Ovary (tissue), 9 donors: ENCODE data around the gene PPP6R3. TPM values are rescaled to one million over a fixed set of nuclear protein-coding genes. Genes with fewer than 3 reads are reported as not detected.

Source experiments
- DNase-seq, 5 donors: peaks; one replicate each; pipeline ENCODE4 v3.0.0-alpha.2; 2019 to 2020
- H3K27ac ChIP-seq, 2 donors: fragments of 200-600 bp; one replicate each; pipeline versions ENCODE4 v1.5.1 to v1.8.0; 2019 to 2022
- H3K27me3 ChIP-seq: fragments of 200-600 bp; one replicate; pipeline ENCODE4 v1.8.0; 2022
- H3K36me3 ChIP-seq: fragments of 200-600 bp; sonication (generic); one replicate; pipeline ENCODE4 v1.5.1; 2019
- H3K4me1 ChIP-seq: one replicate; pipeline ENCODE4 v1.8.1; 2013; ENCODE audit warnings: mild to moderate bottlenecking, moderate library complexity; ENCODE audit not compliant: insufficient read depth
- H3K4me3 ChIP-seq: fragments of 200-600 bp; sonication (generic); one replicate; pipeline ENCODE4 v1.5.1; 2017
- H3K9me3 ChIP-seq, 2 donors: fragments of 200-600 bp in 1 of 2; sonication (generic) in 1 of 2; one replicate each; pipeline versions ENCODE4 v1.5.1 to v1.8.1; 2013 to 2019; ENCODE audit warnings: mild to moderate bottlenecking in 1 of 2, moderate library complexity in 1 of 2
- EP300 ChIP-seq: sonication (generic); formaldehyde crosslinking; IDR thresholded peaks from one replicate; pipeline ENCODE4 v1.6.1; 2017; ENCODE audit warnings: antibody characterized with exemption
- POLR2A ChIP-seq: fragments of 450-650 bp; IDR thresholded peaks from one replicate; pipeline ENCODE4 v1.6.1; 2017; ENCODE audit warnings: antibody characterized with exemption, mild to moderate bottlenecking, moderate library complexity
- WGBS, 3 donors: extraction: QIAGEN DNeasy Blood & Tissue Kit in 1 of 3; methylation state at CpG; one replicate each; pipeline versions ENCODE4 v1.1.5 to v1.1.7; 2013 to 2017; 5-methylcytosine and 5-hydroxymethylcytosine counted together
- intact Hi-C, 4 donors: fragments of 100-400 bp; cut with DNase I; formaldehyde crosslinking; loops; one replicate each; pipeline versions ENCODE4 v1.11.0 to v1.15.1; 2022 to 2023
- polyA plus RNA-seq, 2 donors: library from polyadenylated mRNA; stranded (reverse); fragments of 200-250 nt in 1 of 2; fragments of 350-450 nt in 1 of 2; fragmentation: Illumina TruSeq in 1 of 2; extraction: RNeasy Lipid Tissue Mini Kit (QIAGEN cat#74804) in 1 of 2; gene quantifications; one replicate each; pipeline ENCODE4 v1.2.3, GENCODE V29; 2013 to 2014
- total RNA-seq, 7 donors: library from RNA; depleted of rRNA in 2 of 7; stranded (reverse); fragments of >200 nt in 2 of 7; fragmentation: NEBNext Ultra II Directional in 3 of 7; extraction: Animal tissue kit (Norgen Biotek cat#: 25700) in 3 of 7; gene quantifications; one replicate each; pipeline versions ENCODE4 v1.1.0 to v1.2.4, GENCODE V29; 2016 to 2023
- TF ChIP-seq, protein P1 (sequence below), 3 donors: fragments of 450-650 bp in 2 of 3; fragments of 200-600 bp in 1 of 3; IDR thresholded peaks; one replicate each; pipeline versions ENCODE4 v1.5.1 to v1.8.0; 2016 to 2022; ENCODE audit warnings: antibody characterized with exemption in 3 of 3, mild to moderate bottlenecking in 1 of 3
- donor health status: DM: no; HTN: no; CAD: no; lungs with moderate emphysema.
- donor health status: DM: no; HTN: no; CAD: no.
- donor health status: Bipolar disorder and iron deficiency.
- donor health status: DM: yes; HTN: yes; CAD: no.
- donor health status: DM: no; HTN: no; CAD: no.
- donor health status: DM: yes; HTN: yes; CAD: no.

Gene PPP6R3
- total and polyA plus RNA-seq, 9 donors = 36.4 to 122 (median 103) TPM

DNA sequence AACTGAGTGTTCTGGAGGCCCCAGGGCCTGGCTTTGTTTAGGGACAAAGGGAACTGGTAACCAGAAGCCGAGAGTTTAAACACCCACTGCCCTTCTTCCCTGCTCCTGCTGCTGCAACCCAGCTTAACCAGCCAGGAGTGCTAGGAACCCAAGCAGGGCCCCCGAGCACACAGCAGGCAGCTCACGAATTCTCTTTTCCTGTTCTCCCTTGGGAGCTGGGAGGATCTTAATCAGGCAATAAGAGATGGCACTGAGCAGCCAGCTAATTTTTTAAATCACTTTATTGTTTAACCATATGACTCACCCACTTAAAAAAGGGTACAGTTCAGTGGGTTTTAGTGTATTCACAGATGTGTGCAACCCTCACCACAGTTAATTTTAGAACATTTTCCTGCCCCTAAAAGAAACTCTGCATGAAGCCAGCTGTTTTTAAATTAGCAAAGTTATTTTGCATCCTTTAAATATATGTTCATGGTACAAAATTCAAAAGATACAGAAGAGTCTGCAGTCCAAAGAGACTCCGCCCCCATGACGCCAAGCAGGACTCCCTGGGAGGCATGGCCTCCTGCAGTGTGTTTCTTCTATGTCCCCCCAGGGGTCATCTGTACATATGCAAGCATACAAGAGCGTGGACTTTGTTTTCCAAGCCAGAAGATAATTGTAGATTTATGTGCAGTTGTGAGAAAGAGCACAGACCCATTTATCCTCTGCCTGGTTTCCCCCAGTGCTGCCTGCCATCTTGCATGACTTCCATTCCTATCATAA is 18.9 kb upstream of the PPP6R3 start:
- no peak overlapping the region for H3K4me3 ChIP-seq
- peak overlapping the region in 1 of 2 donors; percentile 95 for H3K27ac ChIP-seq
- no peaks in the 10 kb centered on the region for H3K36me3 ChIP-seq
- intact Hi-C loops = loop anchor here (10.0 kb wide), 4 partner anchors 47 to 227 kb away; partner anchors contain the start of genes KMT5B (in 1 of the 4) and LRP5 (in 1 of the 4)
- no peak for DNase-seq
- no peaks in the 10 kb centered on the region for H3K27me3 ChIP-seq
- WGBS, 3 donors = 68 to 73% (median 70%) methylated on average over 6 of the region's 6 CpGs
- TF ChIP-seq, protein P1, sequence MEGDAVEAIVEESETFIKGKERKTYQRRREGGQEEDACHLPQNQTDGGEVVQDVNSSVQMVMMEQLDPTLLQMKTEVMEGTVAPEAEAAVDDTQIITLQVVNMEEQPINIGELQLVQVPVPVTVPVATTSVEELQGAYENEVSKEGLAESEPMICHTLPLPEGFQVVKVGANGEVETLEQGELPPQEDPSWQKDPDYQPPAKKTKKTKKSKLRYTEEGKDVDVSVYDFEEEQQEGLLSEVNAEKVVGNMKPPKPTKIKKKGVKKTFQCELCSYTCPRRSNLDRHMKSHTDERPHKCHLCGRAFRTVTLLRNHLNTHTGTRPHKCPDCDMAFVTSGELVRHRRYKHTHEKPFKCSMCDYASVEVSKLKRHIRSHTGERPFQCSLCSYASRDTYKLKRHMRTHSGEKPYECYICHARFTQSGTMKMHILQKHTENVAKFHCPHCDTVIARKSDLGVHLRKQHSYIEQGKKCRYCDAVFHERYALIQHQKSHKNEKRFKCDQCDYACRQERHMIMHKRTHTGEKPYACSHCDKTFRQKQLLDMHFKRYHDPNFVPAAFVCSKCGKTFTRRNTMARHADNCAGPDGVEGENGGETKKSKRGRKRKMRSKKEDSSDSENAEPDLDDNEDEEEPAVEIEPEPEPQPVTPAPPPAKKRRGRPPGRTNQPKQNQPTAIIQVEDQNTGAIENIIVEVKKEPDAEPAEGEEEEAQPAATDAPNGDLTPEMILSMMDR (IDR thresholded peaks at IDR 0.05) = no peak
- no peak for TF ChIP-seq EP300
- TF ChIP-seq POLR2A = no peak
- peaks cover 10% of the 10 kb centered on the region for H3K4me1 ChIP-seq
- H3K9me3 ChIP-seq = no peaks in the 10 kb centered on the region

DNA sequence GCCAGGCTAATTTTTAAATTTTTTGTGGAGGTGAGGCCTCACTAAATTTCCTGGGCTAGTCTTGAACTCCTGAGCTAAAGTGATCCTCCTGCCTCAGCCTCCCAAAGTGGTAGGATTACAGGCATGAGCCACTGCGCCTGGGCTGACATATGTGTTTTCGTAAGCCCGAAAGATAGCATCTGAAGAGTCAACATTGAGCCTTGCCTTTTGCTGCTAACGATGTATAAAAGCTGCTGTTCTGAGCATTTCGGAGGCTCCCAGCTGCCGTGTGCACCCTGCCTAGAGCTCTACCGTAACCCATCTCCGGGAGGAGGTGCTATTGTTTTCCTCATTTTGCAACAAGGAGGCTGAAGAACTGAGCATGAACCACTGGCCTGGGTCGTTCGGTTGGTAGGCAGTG is 18.1 kb upstream of the PPP6R3 start:
- no peaks in the 10 kb centered on the region for H3K27me3 ChIP-seq
- no peak overlapping the region for H3K4me3 ChIP-seq
- H3K36me3 ChIP-seq = no peaks in the 10 kb centered on the region
- 89 to 90% (median 89%) methylated on average over 10 of the region's 10 CpGs for WGBS, 3 donors
- DNase-seq = no peak
- intact Hi-C loops = loop anchor here (10.0 kb wide), 4 partner anchors 48 to 228 kb away; partner anchors contain the start of genes KMT5B (in 1 of the 4) and LRP5 (in 1 of the 4)
- no peaks in the 10 kb centered on the region for H3K9me3 ChIP-seq
- H3K27ac ChIP-seq = no peak overlapping the region
- TF ChIP-seq EP300 (no peak), POLR2A (no peak)
- TF ChIP-seq, protein P1 (IDR thresholded peaks at IDR 0.05) = no peak
- H3K4me1 ChIP-seq = peaks cover 10% of the 10 kb centered on the region

DNA sequence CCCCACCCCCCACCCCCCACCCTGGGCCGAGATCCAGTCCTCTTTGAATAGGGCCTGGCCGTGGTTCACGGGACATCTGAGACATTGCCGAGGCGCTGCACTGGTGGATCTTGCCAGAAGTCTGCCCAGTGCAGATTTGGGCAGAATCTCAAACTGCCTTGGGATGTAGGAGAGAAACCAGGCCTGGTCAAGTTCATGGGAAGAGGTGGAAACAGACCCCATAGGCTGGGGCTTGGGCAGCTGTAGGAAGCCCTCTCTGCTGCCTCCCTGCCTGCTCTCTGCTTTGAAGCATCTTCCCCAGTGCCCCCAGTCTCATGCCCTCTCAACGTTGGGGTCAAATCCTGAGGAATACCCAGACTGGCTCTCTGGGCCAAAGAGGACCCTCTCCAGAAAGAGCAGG is 16.0 kb upstream of the PPP6R3 start:
- H3K27me3 ChIP-seq = no peaks in the 10 kb centered on the region

DNA sequence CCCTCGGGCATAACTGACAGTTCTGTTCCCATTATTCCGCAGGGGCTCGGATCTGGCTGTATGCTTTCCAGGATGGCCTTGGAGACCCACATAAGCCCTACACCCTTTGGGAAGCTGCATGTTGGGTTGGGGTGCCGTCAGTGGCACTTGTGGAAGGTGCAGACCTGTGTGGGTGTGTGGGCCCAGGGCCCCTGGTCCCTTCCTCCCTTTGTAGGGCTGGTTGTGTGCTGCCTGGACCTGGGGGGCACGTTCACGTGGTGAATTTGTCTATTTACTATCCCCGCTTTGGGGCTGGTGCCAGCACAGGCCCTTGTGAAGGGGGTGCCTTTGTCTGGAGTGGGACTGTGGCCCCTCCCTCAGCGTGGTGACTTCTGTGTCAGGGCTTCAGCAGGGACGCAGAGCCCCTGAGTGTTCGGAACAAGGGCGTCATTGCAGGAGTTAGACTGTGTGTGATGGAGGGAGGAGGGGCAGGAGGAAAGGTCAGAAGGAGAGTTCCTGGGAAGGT is 15.0 kb upstream of the PPP6R3 start:
- intact Hi-C loops = loop anchor here (2.0 to 10.0 kb wide), 5 partner anchors 51 to 231 kb away; partner anchors contain the start of genes KMT5B (in 1 of the 4) and LRP5 (in 1 of the 4)

More for the DNA sequence above, 16.0 kb upstream of the PPP6R3 start:
- no peak for DNase-seq
- WGBS, 3 donors = 70 to 86% (median 72%) methylated on average over 6 of the region's 6 CpGs
- Histone ChIP-seq H3K4me3 (no peak overlapping the region), H3K27ac (no peak overlapping the region), H3K4me1 (peaks cover 7% of the 10 kb centered on the region), H3K9me3 (no peaks in the 10 kb centered on the region), H3K36me3 (no peaks in the 10 kb centered on the region)
- TF ChIP-seq EP300 (no peak), POLR2A (no peak)
- TF ChIP-seq, protein P1 (IDR thresholded peaks at IDR 0.05) = no peak
- intact Hi-C loops = loop anchor here (10.0 kb wide), 4 partner anchors 50 to 230 kb away; partner anchors contain the start of genes KMT5B (in 1 of the 4) and LRP5 (in 1 of the 4)

More for the DNA sequence above, 15.0 kb upstream of the PPP6R3 start:
- H3K27me3 ChIP-seq = no peaks in the 10 kb centered on the region
- no peaks in the 10 kb centered on the region for H3K4me1 ChIP-seq
- TF ChIP-seq, protein P1 (IDR thresholded peaks at IDR 0.05) = no peak
- TF ChIP-seq EP300 (no peak), POLR2A (no peak)
- H3K4me3 ChIP-seq = no peak overlapping the region
- H3K36me3 ChIP-seq = no peaks in the 10 kb centered on the region
- DNase-seq = no peak
- H3K9me3 ChIP-seq = no peaks in the 10 kb centered on the region
- whole genome bisulfite sequencing, 3 donors = 88 to 89% (median 89%) methylated on average over 11 of the region's 11 CpGs
- H3K27ac ChIP-seq = no peak overlapping the region
